OCI-LY3 (cell line): ENCODE data around the gene B3GALT6.

Experiments
- CTCF ChIP-seq: fragments of 200-600, 300-600 bp; sonication (generic); IDR thresholded peaks from 2 replicates; pipeline ENCODE4 v1.5.1; 2014; ENCODE audit warnings: antibody characterized with exemption, low read length, low read depth
- EZH2phosphoT487 ChIP-seq: fragments of 200-600 bp; shearing (Covaris generic); IDR thresholded peaks from 2 replicates; pipeline ENCODE4 v1.6.1; 2018; ENCODE audit warnings: antibody characterized with exemption, mixed run types, low read depth

DNA sequence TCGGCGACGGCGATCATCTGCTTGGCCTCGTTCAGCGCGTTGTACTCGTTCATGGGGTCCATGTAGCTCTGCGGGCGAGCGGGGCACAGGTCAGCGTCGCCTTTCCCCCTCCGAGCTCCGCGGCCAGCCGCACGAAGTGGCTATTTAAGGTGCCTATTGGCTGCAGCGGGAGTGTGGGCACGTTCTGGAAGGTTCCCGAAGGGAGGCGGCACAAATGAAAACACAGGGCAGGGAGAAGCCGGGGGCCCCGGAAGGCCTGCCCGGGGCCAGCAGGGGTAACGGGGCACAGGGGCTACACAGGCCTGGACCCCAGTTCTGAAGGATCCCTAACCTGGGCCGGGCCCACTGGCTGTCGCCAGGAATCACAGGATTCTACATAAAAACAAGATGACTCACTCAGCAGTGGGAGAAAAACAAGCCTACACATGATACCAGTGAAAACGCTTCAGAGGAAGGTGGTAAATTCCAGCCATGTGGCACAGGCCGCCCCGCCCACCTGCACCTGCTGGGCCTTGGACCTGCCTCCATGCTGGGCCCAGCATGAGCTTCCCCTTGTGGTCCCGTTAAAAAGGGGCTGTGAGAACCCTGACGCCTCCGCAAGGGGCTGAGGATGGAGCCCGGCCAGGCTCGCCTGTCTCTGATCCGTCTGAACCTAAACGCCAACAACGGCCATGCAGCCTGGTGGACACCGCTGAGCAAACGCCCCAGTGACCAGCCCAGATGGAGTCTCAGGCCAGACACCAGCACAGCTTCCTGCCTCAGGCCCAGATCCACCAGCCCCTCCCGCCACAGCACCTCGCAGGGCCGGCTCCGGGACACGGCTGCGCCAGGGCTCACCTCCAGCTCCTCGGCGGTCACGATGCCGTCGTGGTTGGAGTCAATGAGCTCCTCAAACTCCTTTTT lies 14.2 kb upstream of the B3GALT6 start:
- TF ChIP-seq EZH2phosphoT487 (no peak), CTCF (no peak)
